NCI-H1048 (cell line): ENCODE measurements around the gene MAGEA6.
"Not testable (repeated sequence)": the region's sequence is repeated elsewhere in the genome, so short reads cannot be mapped to it uniquely, and the experiment has no call there.

ENCODE experiments used
- DNase-seq: peaks from one replicate; lab custom pipeline; 2025; lab: John Stamatoyannopoulos, UW

MAGEA6 gene, protein sequence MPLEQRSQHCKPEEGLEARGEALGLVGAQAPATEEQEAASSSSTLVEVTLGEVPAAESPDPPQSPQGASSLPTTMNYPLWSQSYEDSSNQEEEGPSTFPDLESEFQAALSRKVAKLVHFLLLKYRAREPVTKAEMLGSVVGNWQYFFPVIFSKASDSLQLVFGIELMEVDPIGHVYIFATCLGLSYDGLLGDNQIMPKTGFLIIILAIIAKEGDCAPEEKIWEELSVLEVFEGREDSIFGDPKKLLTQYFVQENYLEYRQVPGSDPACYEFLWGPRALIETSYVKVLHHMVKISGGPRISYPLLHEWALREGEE

DNA sequence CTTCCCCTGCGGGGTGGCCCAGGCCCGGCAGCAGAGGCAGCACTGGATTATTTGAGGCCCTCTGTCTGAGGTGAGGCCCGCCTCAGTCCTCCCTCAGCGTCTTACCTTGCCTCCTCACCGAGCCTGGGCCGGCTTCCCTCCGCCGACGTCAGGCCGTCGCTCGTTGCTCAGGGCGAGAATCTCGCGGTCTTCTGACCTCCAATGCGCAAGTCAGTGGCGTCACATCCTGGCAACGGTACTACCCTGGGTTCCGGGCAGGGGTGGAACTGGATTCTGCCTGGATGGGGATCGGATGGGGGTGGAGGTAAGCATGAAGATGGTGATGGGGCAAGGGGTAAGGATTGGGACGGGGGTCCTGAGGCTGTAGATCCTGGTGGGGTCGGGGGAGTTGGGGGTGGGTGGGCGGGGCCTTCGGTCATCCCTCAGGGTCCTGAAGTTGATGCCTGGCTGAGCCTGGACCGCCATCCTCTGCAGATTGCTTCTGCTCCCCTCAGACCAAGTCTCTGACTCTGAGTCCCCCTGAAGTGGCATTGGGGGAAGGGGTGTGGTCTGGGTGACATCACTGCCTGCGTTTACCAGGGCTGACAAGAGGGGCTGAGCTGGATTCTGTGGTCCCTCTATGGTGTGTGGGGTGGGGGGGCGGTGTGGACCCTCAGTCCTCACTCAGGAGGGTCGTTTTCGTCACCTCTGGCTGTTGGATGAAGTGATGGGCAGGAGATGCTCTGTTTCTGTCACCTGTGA, at the start of gene MAGEA6:
TSS of gene MAGEA6 (minus strand) at position 141 of the 741 bp plus-strand sequence. CDS start 2,039 bp downstream, outside the sequence.
- DNase-seq, result not testable (repeated sequence)

DNA sequence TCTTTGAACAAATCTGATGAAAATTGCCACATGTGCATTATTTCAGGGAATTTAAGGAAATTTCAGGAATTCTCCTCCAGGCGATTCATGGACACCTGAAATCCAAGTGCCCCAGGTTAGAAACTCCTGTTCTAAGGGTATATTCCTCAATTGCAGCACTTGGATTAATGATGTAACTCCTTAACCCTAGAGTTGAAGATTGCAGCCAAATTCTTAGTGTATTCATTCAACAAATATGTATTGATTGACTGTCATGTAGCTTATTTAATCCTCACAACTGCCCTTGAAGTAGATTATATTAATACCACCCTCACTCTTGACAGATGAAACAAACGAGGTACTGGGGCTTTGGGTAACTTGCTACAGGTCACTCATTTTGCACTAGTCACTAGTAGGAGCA, 49.8 kb upstream of the MAGEA6 start:
- DNase-seq, result no peak

DNA sequence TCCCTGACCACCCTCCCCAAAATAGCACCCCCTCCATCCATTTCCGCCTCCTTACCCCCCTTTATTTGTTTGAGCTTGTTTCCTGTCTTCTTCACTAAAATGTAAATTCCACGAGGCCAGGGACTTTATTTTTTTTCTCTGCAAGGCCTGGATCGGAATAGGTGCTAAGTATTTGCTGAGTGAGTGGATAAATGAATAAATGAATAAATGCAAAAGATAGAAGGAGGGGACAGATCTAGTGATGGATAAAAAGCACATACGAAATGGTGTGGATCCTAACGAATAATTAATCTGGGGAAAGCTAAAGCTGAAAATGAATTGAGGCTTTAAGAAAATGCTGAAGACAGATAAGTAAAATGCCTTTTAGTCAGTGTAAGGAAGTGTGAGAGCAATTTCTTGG, 48.9 kb upstream of the MAGEA6 start:
- DNase-seq, result no peak

DNA sequence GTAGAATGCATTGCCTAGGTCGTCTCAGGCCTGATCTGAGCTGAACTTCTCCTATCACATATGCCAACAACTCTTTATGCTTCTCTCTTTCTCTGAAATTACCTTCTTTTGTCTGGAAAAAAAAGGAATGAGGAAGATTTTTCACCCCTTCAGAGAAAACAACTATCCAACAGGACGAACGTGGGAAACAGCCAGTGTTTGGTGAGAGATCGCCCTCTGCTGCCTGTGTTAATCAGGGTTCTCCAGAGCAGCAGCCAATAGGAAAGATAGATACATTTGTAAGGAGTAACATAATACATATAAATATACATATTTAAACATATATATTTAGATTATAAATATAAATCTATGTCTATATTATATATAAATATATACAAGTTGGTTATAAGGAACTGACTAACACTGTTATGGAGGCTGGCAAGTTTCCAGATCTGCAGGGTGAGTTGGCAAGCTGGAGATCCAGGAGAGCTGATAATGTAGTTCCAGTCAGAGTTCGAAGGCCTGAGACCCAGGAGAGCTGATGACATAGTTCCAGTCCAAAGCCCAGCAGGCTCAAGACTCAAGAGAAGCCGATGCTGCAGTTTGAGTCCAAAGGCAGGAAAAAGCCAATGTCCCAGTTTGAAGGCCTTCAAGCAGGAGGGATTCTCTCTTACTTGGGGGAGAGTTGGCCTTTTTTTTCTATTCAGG, 47.7 kb upstream of the MAGEA6 start:
- DNase-seq, result no peak

DNA sequence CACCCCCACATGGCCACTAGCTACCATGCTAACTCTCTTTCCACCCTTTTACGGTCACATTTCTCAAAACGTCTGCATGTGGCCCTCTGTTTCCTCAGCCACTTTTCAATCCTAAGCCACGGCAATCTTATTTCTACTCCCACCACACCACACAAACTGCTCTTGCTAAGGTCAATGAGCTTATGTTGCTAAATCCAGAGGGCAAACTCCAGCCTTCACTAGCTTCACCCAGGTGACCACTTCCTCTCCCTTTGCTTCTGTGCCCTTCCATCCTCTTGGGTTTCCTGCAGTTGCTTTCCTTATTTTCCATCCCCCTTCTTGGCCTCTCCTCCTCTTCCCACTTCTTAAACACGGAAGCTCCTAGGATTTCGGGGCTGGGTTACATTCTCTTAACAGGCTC, 44.6 kb upstream of the MAGEA6 start:
- DNase-seq, result no peak

DNA sequence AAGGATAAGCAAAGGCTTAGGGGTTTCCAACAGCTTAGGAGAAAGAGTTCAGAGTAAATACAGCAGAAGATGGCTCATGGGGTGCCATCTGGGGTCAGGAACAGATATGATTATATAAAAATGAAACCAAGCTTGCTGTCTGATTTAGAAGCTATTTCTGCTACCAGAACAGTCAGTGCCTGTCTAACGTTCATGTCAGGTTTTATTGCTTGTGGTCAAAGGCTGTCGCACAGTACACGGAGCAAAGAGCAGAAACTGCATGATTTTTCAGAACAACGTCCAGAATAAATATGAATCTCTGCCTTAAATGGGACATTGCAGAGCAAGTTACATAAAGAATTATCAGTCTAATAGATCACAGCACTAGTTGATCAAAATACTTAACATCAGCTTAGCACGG, 43.7 kb upstream of the MAGEA6 start:
- DNase-seq, result no peak

DNA sequence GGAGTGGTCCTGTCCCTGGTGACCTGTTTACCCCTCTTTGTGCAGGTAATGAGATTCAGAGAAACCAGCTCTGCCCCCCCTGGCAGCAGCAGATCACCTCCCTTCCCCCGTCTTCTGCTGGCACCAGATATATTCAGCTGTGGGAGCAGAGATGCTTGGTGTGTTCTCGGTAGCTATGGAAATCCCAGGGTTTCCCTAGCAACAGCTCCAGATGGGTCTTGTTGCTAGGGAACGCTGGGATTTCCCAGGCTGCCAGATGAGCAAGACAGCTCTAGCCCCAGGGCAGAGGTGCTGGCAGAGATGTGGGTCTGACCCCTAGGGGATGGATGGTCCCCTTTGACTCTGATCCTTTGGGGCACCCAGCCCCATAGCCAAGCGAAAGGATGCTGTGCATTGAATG, 40.9 kb upstream of the MAGEA6 start:
- DNase-seq, result no peak

DNA sequence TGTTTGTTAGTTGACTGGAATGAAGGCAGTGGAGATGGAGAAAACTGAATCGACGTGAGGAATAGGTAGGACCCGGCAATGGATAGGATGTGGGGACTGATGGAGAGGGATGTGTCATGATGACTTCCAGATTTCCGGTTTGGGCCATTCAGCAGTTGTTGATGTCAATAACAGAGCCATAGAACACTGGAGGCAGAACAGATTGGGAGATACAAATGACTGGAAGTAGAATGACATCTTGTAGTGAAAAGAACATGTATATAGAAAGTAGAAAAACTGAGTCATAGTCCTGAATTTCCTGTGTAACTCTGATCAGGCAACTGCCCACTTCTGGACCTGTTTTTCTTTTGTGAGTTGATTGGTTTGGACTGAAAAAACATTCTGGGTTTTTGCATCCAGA, 36.5 kb upstream of the MAGEA6 start:
- DNase-seq, result no peak

DNA sequence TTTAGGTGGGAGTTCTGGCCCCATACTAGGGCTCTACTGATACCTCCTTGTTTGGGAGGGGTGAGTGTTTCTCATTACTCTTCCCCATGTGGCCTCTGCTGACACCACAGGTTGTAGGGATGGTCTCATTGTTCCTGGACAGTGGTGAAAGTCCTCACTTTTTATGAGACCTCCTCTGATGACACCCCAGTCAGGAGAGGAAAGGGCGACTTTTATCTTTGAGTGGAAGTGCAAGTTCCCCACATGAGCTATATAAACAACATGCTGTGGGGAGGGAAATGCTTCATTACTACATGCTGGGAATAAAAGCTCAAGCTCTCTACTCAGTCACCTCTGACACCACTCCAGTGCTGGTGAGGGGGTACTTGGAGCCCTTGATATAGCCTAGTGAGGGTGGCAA, 29.5 kb upstream of the MAGEA6 start:
- DNase-seq, result no peak

DNA sequence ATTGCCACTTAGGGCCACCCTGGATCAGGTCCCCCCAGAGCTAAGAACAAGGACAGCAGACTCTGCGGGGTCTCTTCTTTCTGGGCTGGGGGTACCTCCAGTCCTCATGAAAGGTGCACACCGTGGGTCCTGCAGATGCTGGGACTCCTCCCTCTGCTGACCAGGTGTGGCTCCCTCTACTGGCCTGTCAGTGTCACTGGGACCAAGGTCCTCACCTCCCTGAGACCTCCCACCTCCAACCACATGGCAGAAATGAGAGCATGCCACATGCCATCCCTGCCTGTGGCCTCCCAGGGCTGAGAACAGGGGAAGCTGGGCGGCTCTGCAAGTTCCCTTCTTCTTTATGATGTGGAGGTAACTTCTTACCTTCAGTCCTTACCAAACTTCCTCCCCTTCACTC, 17.6 kb upstream of the MAGEA6 start:
- not testable (repeated sequence) for DNase-seq

DNA sequence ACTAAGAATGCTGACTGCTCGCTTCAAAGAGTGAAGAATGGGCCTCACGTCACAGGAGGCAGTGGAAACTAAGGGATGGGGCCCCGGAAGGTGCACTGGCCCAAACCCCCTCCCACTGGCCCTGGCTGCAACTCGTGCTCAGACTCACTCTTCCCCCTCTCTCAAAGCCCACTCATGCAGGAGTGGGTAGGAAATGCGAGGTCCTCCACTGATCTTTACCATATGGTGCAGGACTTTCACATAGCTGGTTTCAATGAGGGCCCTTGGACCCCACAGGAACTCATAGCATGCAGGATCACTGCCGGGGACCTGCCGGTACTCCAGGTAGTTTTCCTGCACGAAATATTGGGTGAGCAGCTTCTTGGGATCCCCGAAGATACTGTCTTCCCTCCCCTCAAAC, 2.9 kb downstream of the MAGEA6 start:
- DNase-seq, result not testable (repeated sequence)

DNA sequence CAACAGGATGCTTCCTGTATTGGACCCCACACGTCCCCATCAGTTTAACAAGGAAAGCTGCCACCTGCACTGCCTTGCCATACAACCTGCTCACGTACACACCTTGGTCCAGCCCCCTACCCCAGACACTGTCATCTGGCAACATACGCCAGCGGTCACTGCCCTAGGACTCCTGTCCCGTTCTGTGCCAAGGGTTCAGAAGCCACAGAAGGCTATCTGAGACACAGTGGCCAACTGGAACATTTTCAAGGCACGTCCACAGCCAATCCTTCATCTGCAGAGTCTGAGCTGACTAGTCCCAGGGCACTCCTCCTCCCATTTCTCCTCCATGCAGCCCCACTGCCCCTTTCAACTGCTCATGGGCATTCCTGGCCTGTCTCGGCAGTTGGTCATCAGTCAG, 7.9 kb downstream of the MAGEA6 start:
- DNase-seq, result not testable (repeated sequence)

DNA sequence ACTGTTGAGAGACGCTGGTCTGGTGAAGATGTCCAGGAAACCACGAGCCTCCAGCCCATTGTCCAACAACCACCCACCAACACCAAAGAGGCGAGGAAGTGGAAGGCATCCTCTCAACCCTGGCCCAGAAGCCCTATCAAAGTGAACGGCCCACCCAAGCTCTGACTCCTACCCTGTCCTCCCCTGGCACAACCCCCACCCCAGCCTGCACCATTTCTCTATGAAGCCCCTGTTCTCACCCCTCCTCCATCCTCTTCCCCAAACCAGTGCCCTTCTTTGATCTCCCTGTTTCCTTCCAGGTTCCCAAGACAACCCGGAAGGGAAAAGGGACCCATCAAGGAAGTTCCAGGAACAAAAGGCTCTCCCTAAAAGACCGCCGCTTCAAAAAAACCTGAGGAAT, 9.9 kb downstream of the MAGEA6 start:
- not testable (repeated sequence) for DNase-seq

DNA sequence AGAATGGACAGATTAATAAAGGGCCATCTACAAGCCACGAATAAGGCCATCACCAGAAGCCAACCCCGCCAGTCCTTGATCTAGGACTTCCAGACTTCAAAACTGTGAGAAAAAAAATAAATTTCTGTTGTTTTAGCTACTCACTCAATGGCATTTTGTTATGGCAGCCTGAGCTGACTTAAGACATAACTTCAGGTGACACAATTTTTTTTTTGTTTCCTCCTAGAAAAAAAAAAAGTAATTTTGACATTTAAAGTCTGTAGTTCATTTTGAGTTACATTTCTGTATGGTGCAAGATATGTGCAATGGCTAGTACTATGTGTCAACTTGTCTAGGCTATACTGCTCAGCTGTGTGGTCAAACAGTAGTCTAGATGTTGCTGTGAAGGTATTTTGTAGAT, 10.6 kb downstream of the MAGEA6 start, which contains the start of gene CSAG3:
TSS of gene CSAG3 (plus strand) at position 301 of the 400 bp plus-strand sequence.
- DNase-seq, result not testable (repeated sequence)

DNA sequence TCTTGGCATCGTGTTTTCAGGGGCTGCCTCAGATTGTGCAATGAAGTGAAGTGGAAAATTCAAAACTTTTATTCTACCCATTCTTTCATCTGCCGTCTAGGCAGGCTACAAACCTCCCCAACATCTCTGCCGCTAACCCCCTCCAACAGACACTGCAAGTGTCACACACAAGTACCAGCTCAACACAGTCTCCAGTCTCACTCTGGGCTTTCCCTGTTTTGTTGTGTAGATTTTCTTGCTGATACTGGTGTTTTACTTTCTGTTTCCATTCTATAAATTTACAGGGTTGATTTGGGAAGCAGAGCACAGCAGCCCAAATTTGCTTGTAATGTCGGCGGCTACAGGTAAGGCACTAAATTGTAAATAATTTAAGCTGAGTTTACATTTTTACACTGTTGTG, 14.6 kb downstream of the MAGEA6 start:
- DNase-seq, result not testable (repeated sequence)

DNA sequence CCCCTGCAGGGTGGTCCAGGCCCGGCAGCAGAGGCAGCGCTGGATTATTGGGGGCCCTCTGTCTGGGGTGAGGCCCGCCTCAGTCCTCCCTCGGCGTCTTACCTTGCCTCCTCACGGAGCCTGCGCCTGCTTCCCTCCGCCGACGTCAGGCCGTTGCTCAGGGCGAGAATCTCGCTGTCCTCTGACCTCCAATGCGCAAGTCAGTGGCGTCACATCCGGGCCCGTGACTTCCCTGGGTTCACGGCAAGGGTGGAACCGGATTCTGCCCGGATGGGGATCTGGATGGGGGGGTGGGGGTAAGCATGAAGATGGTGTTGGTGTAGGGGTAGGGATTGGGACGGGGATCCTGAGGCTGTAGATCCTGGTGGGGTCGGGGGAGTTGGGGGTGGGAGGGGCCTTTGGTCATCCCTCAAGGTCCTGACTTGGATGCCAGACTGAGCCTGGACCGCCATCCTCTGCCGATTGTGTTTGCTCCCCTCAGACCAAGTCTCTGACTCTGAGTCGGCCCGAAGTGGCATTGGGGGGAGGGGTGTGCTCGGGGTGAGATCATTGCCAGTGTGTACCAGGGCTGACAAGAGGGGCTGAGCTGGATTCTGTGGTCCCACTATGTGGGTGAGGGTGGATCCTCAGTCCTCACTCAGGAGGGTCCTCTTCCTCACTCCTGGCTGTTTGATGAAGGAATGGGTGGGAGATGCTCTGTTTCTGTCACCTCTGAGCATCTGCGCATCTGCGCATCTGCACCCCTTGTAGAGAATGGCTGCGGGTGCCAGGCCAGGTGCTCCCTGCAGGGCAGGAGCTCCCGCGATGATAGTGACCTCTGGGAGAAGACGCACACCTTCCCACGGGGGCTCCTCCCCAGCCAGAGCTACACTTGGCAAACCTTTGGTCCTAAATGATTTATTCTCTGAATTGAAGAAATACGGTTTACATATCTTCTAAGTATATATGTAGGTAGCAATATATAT, 15.5 kb downstream of the MAGEA6 start, which contains the start of gene MAGEA2:
TSS of gene MAGEA2 (minus strand) at position 157 of the 965 bp plus-strand sequence. CDS start 2,479 bp downstream, outside the sequence.
- DNase-seq, result not testable (repeated sequence)

DNA sequence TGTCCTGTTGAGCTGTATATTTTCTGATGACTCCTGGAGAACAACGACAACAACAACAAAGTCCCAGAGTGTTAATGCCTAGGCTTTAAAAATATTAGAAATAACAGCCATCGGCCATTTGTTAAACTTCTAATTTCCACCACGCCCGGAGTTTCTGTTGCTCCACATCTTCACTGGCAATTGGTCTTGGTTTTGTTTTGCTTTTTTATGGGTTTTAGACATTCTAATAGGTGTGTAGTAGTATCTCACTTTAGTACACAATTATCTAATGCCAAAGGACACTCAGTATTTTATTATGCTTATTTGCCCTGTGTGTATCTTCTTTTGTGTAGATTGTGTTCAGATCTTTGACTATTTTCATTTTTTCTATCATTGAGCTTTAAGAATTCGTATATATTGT, 30.9 kb downstream of the MAGEA6 start:
- no peak for DNase-seq

DNA sequence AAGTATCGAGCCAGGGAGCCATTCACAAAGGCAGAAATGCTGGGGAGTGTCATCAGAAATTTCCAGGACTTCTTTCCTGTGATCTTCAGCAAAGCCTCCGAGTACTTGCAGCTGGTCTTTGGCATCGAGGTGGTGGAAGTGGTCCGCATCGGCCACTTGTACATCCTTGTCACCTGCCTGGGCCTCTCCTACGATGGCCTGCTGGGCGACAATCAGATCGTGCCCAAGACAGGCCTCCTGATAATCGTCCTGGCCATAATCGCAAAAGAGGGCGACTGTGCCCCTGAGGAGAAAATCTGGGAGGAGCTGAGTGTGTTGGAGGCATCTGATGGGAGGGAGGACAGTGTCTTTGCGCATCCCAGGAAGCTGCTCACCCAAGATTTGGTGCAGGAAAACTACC, 33.0 kb downstream of the MAGEA6 start:
- DNase-seq, result not testable (repeated sequence)

DNA sequence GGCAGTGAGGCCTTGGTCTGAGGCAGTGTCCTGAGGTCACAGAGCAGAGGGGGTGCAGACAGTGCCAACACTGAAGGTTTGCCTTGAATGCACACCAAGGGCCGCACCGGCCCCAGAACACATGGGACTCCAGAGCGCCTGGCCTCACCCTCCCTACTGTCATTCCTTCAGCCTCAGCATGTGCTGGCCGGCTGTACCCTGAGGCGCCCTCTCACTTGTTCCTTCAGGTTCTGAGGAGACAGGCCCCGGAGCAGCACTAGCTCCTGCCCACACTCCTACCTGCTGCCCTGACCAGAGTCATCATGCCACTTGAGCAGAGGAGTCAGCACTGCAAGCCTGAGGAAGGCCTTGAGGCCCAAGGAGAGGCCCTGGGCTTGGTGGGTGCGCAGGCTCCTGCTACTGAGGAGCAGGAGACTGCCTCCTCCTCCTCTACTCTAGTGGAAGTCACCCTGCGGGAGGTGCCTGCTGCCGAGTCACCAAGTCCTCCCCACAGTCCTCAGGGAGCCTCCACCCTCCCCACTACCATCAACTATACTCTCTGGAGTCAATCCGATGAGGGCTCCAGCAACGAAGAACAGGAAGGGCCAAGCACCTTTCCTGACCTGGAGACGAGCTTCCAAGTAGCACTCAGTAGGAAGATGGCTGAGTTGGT, 33.5 kb downstream of the MAGEA6 start:
- DNase-seq, result no peak

DNA sequence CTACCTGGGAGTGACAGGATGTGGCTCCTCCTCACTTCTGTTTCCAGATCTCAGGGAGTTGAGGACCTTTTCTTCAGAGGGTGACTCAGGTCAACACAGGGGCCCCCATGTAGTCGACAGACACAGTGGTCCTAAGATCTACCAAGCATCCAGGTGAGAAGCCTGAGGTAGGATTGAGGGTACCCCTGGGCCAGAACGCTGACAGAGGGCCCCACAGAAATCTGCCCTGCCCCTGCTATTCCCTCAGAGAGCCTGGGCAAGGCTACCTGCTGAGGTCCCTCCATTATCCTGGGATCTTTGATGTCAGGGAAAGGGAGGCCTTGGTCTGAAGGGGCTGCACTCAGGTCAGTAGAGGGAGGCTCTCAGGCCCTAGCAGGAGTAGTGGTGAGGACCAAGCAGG, 34.4 kb downstream of the MAGEA6 start:
- no peak for DNase-seq
